HCT116 (cell line): ENCODE measurements around the gene IPO11. TPM values are rescaled to one million over a fixed set of nuclear protein-coding genes. Genes with fewer than 3 reads are reported as not detected.
A peak's percentile ranks its signal among the peaks of the same experiment; 100 is the strongest.

Source experiments
- ATAC-seq: fragments of 200-7000 bp; cut with Tn5 transposase; 2 replicates; pipeline ENCODE4 v1.9.1; 2020; ENCODE audit warnings: mild to moderate bottlenecking, moderate library complexity
- BruUV-seq: library from RNA; stranded (reverse); fragments of 400-500 nt; replicated peaks from 2 replicates; lab custom pipeline; 2021; lab: Mats Ljungman, UMichigan
- CTCF ChIA-PET: fragments of 300-600 bp; sonication (Branson Sonifier 250); formaldehyde crosslinking; loops from one replicate; lab custom pipeline; 2021; ENCODE audit warnings: antibody characterized with exemption; lab: Charles Lee
- POLR2A ChIA-PET: fragments of 300-600, 350-600 bp; sonication (Branson Sonifier 250); formaldehyde crosslinking; loops from one replicate; lab custom pipeline; 2021; ENCODE audit warnings: antibody characterized with exemption; lab: Charles Lee
- RAD21 ChIA-PET, 2 experiments: fragments of 300-600 bp; sonication (Branson Sonifier 250); formaldehyde crosslinking; loops; one replicate each; lab custom pipeline; 2023; ENCODE audit warnings: low total read pairs in 2 of 2; ENCODE audit not compliant: uncharacterized antibody in 2 of 2, unreplicated experiment in 2 of 2, low non-redundant PET in 1 of 2; lab: Charles Lee
- DNase-seq: peaks from one replicate; pipeline ENCODE4 v3.0.0-alpha.2; 2010; ENCODE audit warnings: low read depth, low spot score
- H2AFZ ChIP-seq: fragments of 200-600 bp; shearing (Covaris generic), sonication (generic); 2 replicates; pipeline ENCODE4 v1.6.1; 2017; ENCODE audit warnings: low read depth, mixed run types, mixed read lengths, antibody characterized with exemption, low read length; ENCODE audit not compliant: poor library complexity, severe bottlenecking
- H3K27ac ChIP-seq: 2 replicates; pipeline ENCODE4 v1.5.1; 2012; ENCODE audit warnings: low read depth, low read length
- H3K27me3 ChIP-seq: fragments of 200-600 bp; sonication (generic); 2 replicates; pipeline ENCODE4 v1.6.1; 2016; ENCODE audit warnings: mixed run types, low read length, mixed read lengths; ENCODE audit not compliant: insufficient read depth
- H3K36me3 ChIP-seq, 2 experiments: fragments of 200-500 bp in 1 of 2; fragments of 200-600 bp in 1 of 2; sonication (Bioruptor generic) in 1 of 2; sonication (generic) in 1 of 2; 2 replicates each; pipeline versions ENCODE4 v1.5.1 to v1.6.1; 2014 to 2016; ENCODE audit warnings: low read length in 2 of 2, inconsistent platforms in 1 of 2, mixed read lengths in 1 of 2, mixed run types in 1 of 2; ENCODE audit not compliant: insufficient read depth in 2 of 2, control insufficient read depth in 1 of 2
- H3K4me1 ChIP-seq, 2 experiments: fragments of 200-600 bp in 1 of 2; sonication (generic) in 1 of 2; 2 replicates each; pipeline versions ENCODE4 v1.5.1 to v1.6.1; 2012 to 2017; ENCODE audit warnings: low read length in 2 of 2, inconsistent platforms in 1 of 2, mild to moderate bottlenecking in 1 of 2, mixed read lengths in 1 of 2, mixed run types in 1 of 2, moderate library complexity in 1 of 2; ENCODE audit not compliant: insufficient read depth in 2 of 2, control insufficient read depth in 1 of 2
- H3K4me2 ChIP-seq: fragments of 200-600 bp; sonication (generic); 2 replicates; pipeline ENCODE4 v1.6.1; 2017; ENCODE audit warnings: mixed run types, low read length, mixed read lengths
- H3K4me3 ChIP-seq, 2 experiments: fragments of 200-600 bp in 1 of 2; sonication (generic) in 1 of 2; replicated peaks in 1 of 2; 2 replicates each; pipeline ENCODE4 v1.5.1; 2011 to 2016; ENCODE audit warnings: low read length in 2 of 2, control low read depth in 1 of 2, low read depth in 1 of 2, mild to moderate bottlenecking in 1 of 2, mixed read lengths in 1 of 2, mixed run types in 1 of 2
- H3K79me2 ChIP-seq: fragments of 200-600 bp; sonication (generic); 2 replicates; pipeline ENCODE4 v1.6.1; 2017; ENCODE audit warnings: mild to moderate bottlenecking, mixed run types, low read length, moderate library complexity, mixed read lengths; ENCODE audit not compliant: insufficient read depth
- H3K9ac ChIP-seq: fragments of 200-600 bp; sonication (generic); 2 replicates; pipeline ENCODE4 v1.6.1; 2016; ENCODE audit warnings: low read length, mixed read lengths
- H3K9me2 ChIP-seq: fragments of 200-600 bp; sonication (generic), shearing (Covaris generic); 2 replicates; pipeline ENCODE4 v1.6.1; 2017; ENCODE audit warnings: mixed run types, mild to moderate bottlenecking, moderate library complexity; ENCODE audit not compliant: insufficient read depth
- H3K9me3 ChIP-seq, 2 experiments: fragments of 200-500 bp in 1 of 2; fragments of 200-600 bp in 1 of 2; sonication (Bioruptor generic) in 1 of 2; sonication (generic) in 1 of 2; 2 replicates each; pipeline ENCODE4 v1.6.1; 2014 to 2017; ENCODE audit warnings: low read length in 2 of 2, mixed read lengths in 2 of 2, inconsistent platforms in 1 of 2, low read depth in 1 of 2, mild to moderate bottlenecking in 1 of 2, mixed run types in 1 of 2, moderate library complexity in 1 of 2; ENCODE audit not compliant: control insufficient read depth in 1 of 2, insufficient read depth in 1 of 2
- H4K20me1 ChIP-seq: fragments of 200-600 bp; sonication (generic), shearing (Covaris generic); 2 replicates; pipeline ENCODE4 v1.6.1; 2017; ENCODE audit warnings: mixed run types, mild to moderate bottlenecking, moderate library complexity; ENCODE audit not compliant: insufficient read depth
- ATF3 ChIP-seq: IDR thresholded peaks from 2 replicates; pipeline ENCODE4 v1.6.1; 2012
- CEBPB ChIP-seq: IDR thresholded peaks from 2 replicates; pipeline ENCODE4 v1.6.1; 2012; ENCODE audit warnings: low read depth
- EGR1 ChIP-seq: IDR thresholded peaks from 2 replicates; pipeline ENCODE4 v1.6.1; 2012; ENCODE audit warnings: low read depth
- EZH2phosphoT487 ChIP-seq: fragments of 200-600 bp; IDR thresholded peaks from 2 replicates; pipeline ENCODE4 v1.6.1; 2018; ENCODE audit warnings: antibody characterized with exemption, borderline replicate concordance
- FOSL1 ChIP-seq: IDR thresholded peaks from 2 replicates; pipeline ENCODE4 v1.6.1; 2012; ENCODE audit warnings: low read depth
- JUND ChIP-seq: IDR thresholded peaks from 2 replicates; pipeline ENCODE4 v1.6.1; 2012
- MAX ChIP-seq: IDR thresholded peaks from 2 replicates; pipeline ENCODE4 v1.6.1; 2012
- POLR2A ChIP-seq: IDR thresholded peaks from 2 replicates; pipeline ENCODE4 v1.7.0; 2011; ENCODE audit warnings: borderline replicate concordance; ENCODE audit not compliant: insufficient read depth, insufficient read length; ENCODE audit errors: extremely low read depth
- SP1 ChIP-seq: IDR thresholded peaks from 2 replicates; pipeline ENCODE4 v1.6.1; 2012; ENCODE audit warnings: low read depth
- SRF ChIP-seq: IDR thresholded peaks from 2 replicates; pipeline ENCODE4 v1.6.1; 2012; ENCODE audit warnings: low read depth
- TCF7L2 ChIP-seq: IDR thresholded peaks from 2 replicates; pipeline ENCODE4 v1.7.0; 2011; ENCODE audit warnings: borderline replicate concordance, inconsistent platforms; ENCODE audit not compliant: insufficient read depth, insufficient read length; ENCODE audit errors: extremely low read depth
- YY1 ChIP-seq: IDR thresholded peaks from 2 replicates; pipeline ENCODE4 v1.6.1; 2011; ENCODE audit warnings: low read length, low read depth, moderate library complexity, mild to moderate bottlenecking; ENCODE audit not compliant: insufficient replicate concordance; ENCODE audit errors: extremely low read depth
- ZBTB33 ChIP-seq: IDR thresholded peaks from 2 replicates; pipeline ENCODE4 v1.6.1; 2011; ENCODE audit warnings: mild to moderate bottlenecking, low read length, moderate library complexity; ENCODE audit not compliant: insufficient replicate concordance; ENCODE audit errors: extremely low read depth
- ZFX ChIP-seq: fragments of 450-650 bp; IDR thresholded peaks from 2 replicates; pipeline ENCODE4 v1.6.1; 2017
- ZNF274 ChIP-seq: fragments of 200-500 bp; sonication (Bioruptor generic); IDR thresholded peaks from 2 replicates; pipeline ENCODE4 v1.6.1; 2014; ENCODE audit warnings: mild to moderate bottlenecking, low read depth, low read length, inconsistent platforms
- intact Hi-C: fragments of 100-400 bp; cut with micrococcal nuclease; formaldehyde crosslinking; loops from 2 replicates; pipeline ENCODE4 v1.10.0; 2022
- total RNA-seq: library from RNA; stranded (reverse); gene quantifications from one replicate; pipeline ENCODE4 v1.2.1, GENCODE V29; 2021; ENCODE audit not compliant: unreplicated experiment

The IPO11 gene
- total RNA-seq, 1 experiment from 2014 or later: 55.1 TPM

GRCh38 chr5:62653001-62653863 lies 240.7 kb downstream of the IPO11 start:
- ATAC-seq: peak; percentile 63
- Histone ChIP-seq H3K9me3 (no peaks in the 10 kb centered on the region), H3K27ac (no peak overlapping the region), H3K4me1 (peaks cover 9 to 12% of the 10 kb centered on the region in 2 experiments; a peak in 2 of 4 replicates), H3K27me3 (no peaks in the 10 kb centered on the region), H3K4me3 (no peak overlapping the region), H3K4me2 (no peak overlapping the region; the same call in 1 of the 2 replicates), H3K9ac (no peak overlapping the region), H3K79me2 (no peaks in the 10 kb centered on the region), H3K36me3 (no peaks in the 10 kb centered on the region), H4K20me1 (no peaks in the 10 kb centered on the region), H3K9me2 (no peaks in the 10 kb centered on the region), H2AFZ (no peak overlapping the region)
- DNase-seq: no peak
- ChIA-PET POLR2A (no interaction called here), CTCF (no interaction called here), RAD21 (no interaction called here)
- intact Hi-C loops: no loop called here
- BruUV-seq: no TSS peak
- TF ChIP-seq SRF (no peak), TCF7L2 (no peak), EGR1 (no peak), SP1 (no peak), ZBTB33 (no peak), FOSL1 (no peak), ZNF274 (no peak), YY1 (no peak), ZFX (no peak), ATF3 (no peak), EZH2phosphoT487 (no peak), CEBPB (no peak), POLR2A (no peak), JUND (no peak), MAX (no peak)
